ENCODE measurements around the gene SNX2.

GRCh38 chr5:122847687-122848081, 72.8 kb downstream of the SNX2 start:
- TF ChIP-seq, protein P1, sequence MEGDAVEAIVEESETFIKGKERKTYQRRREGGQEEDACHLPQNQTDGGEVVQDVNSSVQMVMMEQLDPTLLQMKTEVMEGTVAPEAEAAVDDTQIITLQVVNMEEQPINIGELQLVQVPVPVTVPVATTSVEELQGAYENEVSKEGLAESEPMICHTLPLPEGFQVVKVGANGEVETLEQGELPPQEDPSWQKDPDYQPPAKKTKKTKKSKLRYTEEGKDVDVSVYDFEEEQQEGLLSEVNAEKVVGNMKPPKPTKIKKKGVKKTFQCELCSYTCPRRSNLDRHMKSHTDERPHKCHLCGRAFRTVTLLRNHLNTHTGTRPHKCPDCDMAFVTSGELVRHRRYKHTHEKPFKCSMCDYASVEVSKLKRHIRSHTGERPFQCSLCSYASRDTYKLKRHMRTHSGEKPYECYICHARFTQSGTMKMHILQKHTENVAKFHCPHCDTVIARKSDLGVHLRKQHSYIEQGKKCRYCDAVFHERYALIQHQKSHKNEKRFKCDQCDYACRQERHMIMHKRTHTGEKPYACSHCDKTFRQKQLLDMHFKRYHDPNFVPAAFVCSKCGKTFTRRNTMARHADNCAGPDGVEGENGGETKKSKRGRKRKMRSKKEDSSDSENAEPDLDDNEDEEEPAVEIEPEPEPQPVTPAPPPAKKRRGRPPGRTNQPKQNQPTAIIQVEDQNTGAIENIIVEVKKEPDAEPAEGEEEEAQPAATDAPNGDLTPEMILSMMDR (IDR thresholded peaks at IDR 0.05) = no peak
- TF ChIP-seq POLR2AphosphoS5 (IDR thresholded peaks at IDR 0.05) (no peak), POLR2A (IDR thresholded peaks at IDR 0.05) (no peak)
